Measurements from ENCODE around the gene R3HDM2. TPM values are rescaled to one million over a fixed set of nuclear protein-coding genes. Genes with fewer than 3 reads are reported as not detected.

The R3HDM2 gene
- total RNA-seq, 1 experiment from 2014 or later = 45.4 TPM

GRCh38 chr12:57272337-57273151, 158.3 kb downstream of the R3HDM2 start:
- no peak for ATAC-seq
- no peaks in the 10 kb centered on the region for H3K9me3 ChIP-seq (ENCODE audit: control insufficient read depth in 1 of 2, insufficient read depth in 1 of 2, low read depth in 1 of 2, low read length in 2 of 2)
- H3K36me3 ChIP-seq (ENCODE audit: control insufficient read depth in 1 of 2, insufficient read depth in 2 of 2, low read length in 2 of 2) = peaks cover 3 to 10% of the 10 kb centered on the region in 2 experiments; a peak in 2 of 4 replicates
- no peak overlapping the region for H3K4me2 ChIP-seq (ENCODE audit: low read length)
- intact Hi-C loops (cut with micrococcal nuclease) = no loop called here
- no peaks in the 10 kb centered on the region for H3K9me2 ChIP-seq (ENCODE audit: insufficient read depth)
- no peaks in the 10 kb centered on the region for H4K20me1 ChIP-seq (ENCODE audit: insufficient read depth)
- no peak overlapping the region for H2AFZ ChIP-seq (ENCODE audit: low read depth, low read length, poor library complexity, severe bottlenecking)
- ChIA-PET POLR2A (no interaction called here), CTCF (interaction anchor here (1.3 kb wide), 1 partner anchor 180 kb away, joined by 3 read pairs; no protein-coding TSS in a partner anchor), RAD21 (ENCODE audit: low non-redundant PET in 1 of 2, low total read pairs in 2 of 2, uncharacterized antibody in 2 of 2, unreplicated experiment in 2 of 2) (no interaction called here)
- no peak overlapping the region for H3K4me3 ChIP-seq (replicated peaks in 1 of 2; ENCODE audit: low read depth in 1 of 2, low read length in 2 of 2)
- no TSS peak for BruUV-seq (replicated peaks)
- H3K27ac ChIP-seq (ENCODE audit: low read depth, low read length) = no peak overlapping the region
- H3K9ac ChIP-seq (ENCODE audit: low read length) = no peak overlapping the region
- H3K27me3 ChIP-seq (ENCODE audit: insufficient read depth, low read length) = no peaks in the 10 kb centered on the region
- H3K4me1 ChIP-seq (ENCODE audit: control insufficient read depth in 1 of 2, insufficient read depth in 2 of 2, low read length in 2 of 2) = no peaks in the 10 kb centered on the region
- no peak for DNase-seq (ENCODE audit: low read depth, low spot score)
- no peak for TF ChIP-seq ELF1 (IDR thresholded peaks at IDR 0.05; ENCODE audit: borderline replicate concordance, low read depth)
- no peak for TF ChIP-seq ZBTB33 (IDR thresholded peaks at IDR 0.05; ENCODE audit: extremely low read depth, insufficient replicate concordance, low read length)
- no peak for TF ChIP-seq ZNF274 (IDR thresholded peaks at IDR 0.05; ENCODE audit: low read depth, low read length)
- no peak for TF ChIP-seq TCF7L2 (IDR thresholded peaks at IDR 0.05; ENCODE audit: borderline replicate concordance, extremely low read depth, insufficient read depth, insufficient read length)
- no peak for TF ChIP-seq ATF3 (IDR thresholded peaks at IDR 0.05)
- no peak for TF ChIP-seq EZH2phosphoT487 (IDR thresholded peaks at IDR 0.05; ENCODE audit: borderline replicate concordance)
- TF ChIP-seq SIN3A (IDR thresholded peaks at IDR 0.05; ENCODE audit: low read depth) = no peak
- TF ChIP-seq EGR1 (IDR thresholded peaks at IDR 0.05; ENCODE audit: low read depth) = no peak
- no peak for TF ChIP-seq CBX3 (IDR thresholded peaks at IDR 0.05; ENCODE audit: low read depth)
- no peak for TF ChIP-seq RAD21 (IDR thresholded peaks at IDR 0.05; ENCODE audit: low read depth)
- TF ChIP-seq FOSL1 (IDR thresholded peaks at IDR 0.05; ENCODE audit: low read depth) = no peak
- TF ChIP-seq, protein P1, sequence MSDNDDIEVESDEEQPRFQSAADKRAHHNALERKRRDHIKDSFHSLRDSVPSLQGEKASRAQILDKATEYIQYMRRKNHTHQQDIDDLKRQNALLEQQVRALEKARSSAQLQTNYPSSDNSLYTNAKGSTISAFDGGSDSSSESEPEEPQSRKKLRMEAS (IDR thresholded peaks at IDR 0.05) = no peak
- TF ChIP-seq EZH2 (IDR thresholded peaks at IDR 0.05) = no peak
- no peak for TF ChIP-seq CTCF (IDR thresholded peaks at IDR 0.05 in 2 of 3, conservative IDR thresholded peaks at IDR 0.05 in 1 of 3; ENCODE audit: borderline replicate concordance in 1 of 3, insufficient read depth in 1 of 3, low read depth in 2 of 3, low read length in 2 of 3)
- no peak for TF ChIP-seq JUND (IDR thresholded peaks at IDR 0.05)
- no peak for TF ChIP-seq POLR2AphosphoS5 (IDR thresholded peaks at IDR 0.05; ENCODE audit: low read depth, low read length)
- TF ChIP-seq ZFX (IDR thresholded peaks at IDR 0.05) = no peak
- H3K79me2 ChIP-seq (ENCODE audit: insufficient read depth, low read length) = no peaks in the 10 kb centered on the region

Measured in HCT116 (cell line).